ENCODE measurements around the gene NPB. TPM values are rescaled to one million over a fixed set of nuclear protein-coding genes. Genes with fewer than 3 reads are reported as not detected.
A peak's percentile ranks its signal among the peaks of the same experiment; 100 is the strongest.

NPB gene
- total RNA-seq, 1 donor = 0.43 TPM

GRCh38 chr17:81909231-81909630 is 7.2 kb downstream of the NPB start:
- TF ChIP-seq CTCF (IDR thresholded peaks at IDR 0.05; ENCODE audit: insufficient read depth, low read depth, low read length) = no peak
- no peak overlapping the region for H3K4me3 ChIP-seq (ENCODE audit: low read depth, low read length)
- DNase-seq (ENCODE audit: low read depth) = no peak

- no peak for DNase-seq (ENCODE audit: low read depth)
- H3K4me3 ChIP-seq (ENCODE audit: low read depth, low read length) = peak overlapping the region; percentile 78
- no peak for TF ChIP-seq CTCF (IDR thresholded peaks at IDR 0.05; ENCODE audit: insufficient read depth, low read depth, low read length)
Observed at GRCh38 chr17:81909966-81910839, 8.2 kb downstream of the NPB start.

GRCh38 chr17:81910840-81911276 is 8.8 kb downstream of the NPB start:
- TF ChIP-seq CTCF (IDR thresholded peaks at IDR 0.05; ENCODE audit: insufficient read depth, low read depth, low read length) = no peak
- no peak for DNase-seq (ENCODE audit: low read depth)
- peak overlapping the region; percentile 78 for H3K4me3 ChIP-seq (ENCODE audit: low read depth, low read length)

GRCh38 chr17:81911277-81911961 is 9.4 kb downstream of the NPB start, which contains the start of gene PCYT2:
TSS of gene PCYT2 (minus strand) at chr17:81911399. CDS start at chr17:81911355, 44 bp downstream.
- DNase-seq (ENCODE audit: low read depth) = peak; percentile 85
- peak within 1 kb of the TSS; percentile 78 for H3K4me3 ChIP-seq (ENCODE audit: low read depth, low read length)
- no peak for TF ChIP-seq CTCF (IDR thresholded peaks at IDR 0.05; ENCODE audit: insufficient read depth, low read depth, low read length)

- no peak overlapping the region for H3K4me3 ChIP-seq (ENCODE audit: low read depth, low read length)
Observed at GRCh38 chr17:81911969-81912368, 9.9 kb downstream of the NPB start.

More at GRCh38 chr17:81911969-81912368, 9.9 kb downstream of the NPB start:
- no peak for DNase-seq (ENCODE audit: low read depth)
- TF ChIP-seq CTCF (IDR thresholded peaks at IDR 0.05; ENCODE audit: insufficient read depth, low read depth, low read length) = no peak

Measured in fibroblast of villous mesenchyme (primary cell).